Fibroblast of gingiva (primary cell): ENCODE results near the gene TREML2.

ENCODE experiments used
- DNase-seq: peaks from one replicate; pipeline ENCODE4 v3.0.0-alpha.2; 2011; ENCODE audit warnings: low read depth

Gene TREML2

DNA sequence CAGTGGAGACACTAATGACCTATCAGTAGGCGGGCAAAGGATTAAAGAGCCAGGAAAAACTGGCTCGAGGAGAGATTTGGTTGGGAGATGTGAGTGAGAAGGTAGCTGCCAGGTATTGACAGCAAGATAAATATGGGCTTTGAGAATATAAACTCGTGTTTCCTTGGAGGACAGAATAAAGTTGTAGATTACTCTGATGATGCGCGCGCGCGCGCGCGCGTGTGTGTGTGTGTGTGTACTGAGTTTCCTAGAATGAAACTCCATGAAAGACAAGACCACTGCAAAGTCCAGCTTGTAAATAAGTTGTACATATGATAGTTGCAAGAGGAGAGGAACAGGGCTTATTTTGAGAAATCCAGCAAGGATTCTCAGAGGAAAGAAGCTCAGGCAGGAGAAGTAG, 24.8 kb downstream of the TREML2 start:
- no peak for DNase-seq

DNA sequence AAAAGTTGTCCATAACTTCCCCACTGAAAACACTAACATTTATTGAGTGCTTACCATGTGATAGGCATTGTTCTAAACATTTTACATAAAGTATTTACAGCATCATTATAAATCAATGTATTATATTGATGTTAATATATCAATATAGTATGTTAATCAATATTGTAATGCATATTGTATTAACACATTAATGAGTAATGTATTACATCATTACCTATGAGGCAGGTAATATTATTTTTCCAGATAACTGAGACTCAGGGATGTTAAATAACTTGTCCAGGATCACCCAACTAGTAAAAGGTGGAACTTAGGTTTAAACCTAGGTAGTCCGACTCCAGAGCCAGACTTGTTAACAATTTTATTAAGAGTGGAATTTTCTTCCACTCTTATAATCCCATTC, 25.9 kb downstream of the TREML2 start:
- no peak for DNase-seq

DNA sequence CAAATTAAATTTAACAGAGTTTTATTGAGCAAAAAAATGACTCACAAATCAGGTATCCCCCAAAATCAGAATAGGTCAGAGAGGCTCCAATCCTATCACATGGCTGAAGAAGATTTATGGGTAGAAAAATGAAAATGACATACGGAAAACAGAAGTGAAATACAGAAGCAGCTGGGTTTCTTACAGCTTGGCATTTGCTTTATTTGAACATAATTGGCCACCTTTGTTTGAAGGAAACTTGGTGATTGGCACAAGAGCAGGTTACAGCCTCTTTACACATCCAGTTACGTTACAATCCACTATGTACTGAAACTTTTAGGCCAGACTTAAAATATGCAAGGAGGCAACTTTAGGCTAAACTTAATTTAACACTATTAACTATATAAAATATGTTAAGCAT, 26.3 kb downstream of the TREML2 start:
- no peak for DNase-seq

DNA sequence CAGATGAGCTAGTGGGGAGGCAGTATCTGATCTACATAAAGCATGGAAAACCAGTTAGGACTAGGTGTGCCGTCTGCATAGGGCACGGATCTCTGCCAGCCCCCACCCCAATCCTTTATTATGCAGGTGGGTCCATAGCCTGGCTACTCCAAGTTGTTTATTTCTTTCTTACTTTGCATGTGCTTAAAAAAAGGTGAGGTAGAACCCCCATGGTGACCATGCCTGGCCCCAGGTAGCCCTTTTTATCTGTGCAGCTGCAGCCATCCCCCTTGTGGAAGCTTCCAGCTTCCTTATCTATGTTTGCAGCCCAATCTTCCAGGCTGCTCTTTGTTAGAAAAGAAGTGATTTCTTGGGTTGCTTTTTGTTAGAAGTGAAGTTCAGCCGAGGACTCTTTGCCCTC, 29.0 kb downstream of the TREML2 start:
- DNase-seq: no peak

DNA sequence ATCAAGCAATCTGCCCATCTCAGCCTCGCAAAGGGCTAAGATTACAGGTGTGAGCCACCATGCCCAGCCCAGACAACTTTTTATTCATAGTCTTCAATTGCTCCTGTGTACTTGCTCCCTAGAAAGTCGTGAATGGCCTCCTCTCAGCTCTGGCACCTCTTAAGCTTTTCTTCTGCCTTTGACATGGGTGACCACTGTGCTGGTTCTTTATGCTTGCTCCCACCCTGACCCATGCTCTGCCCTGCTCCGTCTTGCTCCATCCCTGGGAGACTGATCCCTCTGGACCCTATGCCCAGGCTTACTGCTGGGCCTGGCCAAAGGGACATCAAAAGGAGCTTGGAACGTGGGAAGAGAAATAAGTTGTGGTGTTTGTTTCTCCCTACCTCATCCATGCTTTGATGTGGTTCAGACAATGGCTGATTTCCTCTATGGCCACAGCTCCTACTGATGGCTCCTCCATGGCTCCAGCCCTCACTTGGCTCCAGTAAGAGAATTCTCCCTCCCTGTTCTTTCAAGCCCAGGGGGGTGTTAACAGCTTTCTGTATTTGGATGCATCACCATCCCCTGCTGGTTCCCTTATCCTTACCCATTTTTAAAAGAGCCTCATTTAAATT, 30.3 kb downstream of the TREML2 start:
- DNase-seq: no peak

DNA sequence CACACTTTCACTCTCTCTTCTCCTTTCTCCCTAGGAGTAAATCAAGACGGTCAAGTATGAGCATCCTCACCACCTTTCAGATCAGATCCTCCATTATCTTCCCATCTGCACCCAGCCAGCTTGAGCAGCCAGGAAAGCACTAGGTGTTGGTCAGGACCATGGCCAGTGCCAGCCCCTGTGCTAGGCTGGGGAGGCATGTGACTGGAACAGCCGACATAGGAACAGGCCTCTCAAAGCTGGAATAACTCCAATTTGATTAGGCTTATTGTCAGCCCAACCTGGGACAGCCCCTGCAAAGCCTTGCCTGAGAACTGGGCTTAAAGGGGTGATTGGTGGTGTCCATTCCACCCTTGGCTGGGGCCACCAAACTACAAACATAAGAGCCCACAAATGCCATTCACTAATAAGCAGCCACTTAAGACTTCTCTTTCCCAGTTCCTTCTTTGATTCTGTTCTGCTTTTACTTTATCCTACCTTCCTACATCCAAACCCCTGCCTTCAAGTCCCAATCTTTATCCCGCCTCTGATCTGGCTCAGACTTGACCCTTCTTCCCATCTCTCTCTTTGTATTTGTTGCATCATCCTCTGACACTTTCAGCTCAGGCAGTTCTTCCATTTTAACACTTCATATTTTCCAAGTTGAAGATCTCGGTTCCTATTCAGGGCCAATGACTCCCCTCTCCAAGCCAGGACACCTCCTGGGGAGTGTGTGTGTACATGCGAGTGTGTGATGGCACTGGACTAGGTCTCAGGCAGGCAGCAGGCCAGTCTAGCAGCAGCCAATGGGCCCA, 33.6 kb downstream of the TREML2 start:
- no peak for DNase-seq

DNA sequence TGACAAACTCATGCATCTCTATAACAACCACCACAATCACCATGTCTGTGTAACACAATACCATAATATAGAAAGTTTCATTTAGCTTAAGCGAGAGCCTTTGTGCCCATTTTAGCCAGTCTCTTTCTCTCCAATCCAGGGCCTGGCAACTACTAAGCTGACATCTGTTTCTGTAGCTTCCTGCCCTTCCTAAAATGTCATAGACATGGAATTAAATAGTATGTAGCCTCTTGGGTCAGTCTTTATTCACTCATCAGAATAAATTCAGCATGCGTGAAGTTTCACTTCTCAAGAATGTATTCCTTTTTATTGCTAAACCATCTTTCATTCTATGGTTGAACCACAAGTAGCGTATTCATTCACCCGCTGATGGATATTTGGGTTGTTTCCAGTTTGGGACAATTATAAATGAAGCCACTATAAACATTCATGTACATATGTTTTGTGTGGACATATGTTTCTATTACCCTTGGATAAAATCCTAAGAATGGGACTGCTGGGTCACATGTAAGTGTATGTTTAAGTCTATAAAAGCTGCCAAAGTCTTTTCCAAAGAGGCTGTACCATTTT, 36.3 kb downstream of the TREML2 start:
- no peak for DNase-seq

DNA sequence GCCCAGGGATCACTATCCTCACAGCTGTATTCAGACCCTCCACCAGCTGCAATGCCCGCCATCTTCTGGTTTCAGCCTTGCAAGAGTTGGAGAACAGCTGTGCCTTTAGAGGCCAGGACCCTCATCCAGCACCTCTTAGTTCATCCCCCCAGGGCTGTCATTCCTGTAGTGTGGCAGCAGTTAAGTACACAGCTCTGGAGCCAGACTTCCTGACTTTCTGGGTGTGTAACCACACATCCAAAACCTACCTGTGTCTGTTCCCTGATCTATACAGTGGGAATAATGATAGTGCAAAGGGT, 37.6 kb downstream of the TREML2 start:
- DNase-seq: no peak

DNA sequence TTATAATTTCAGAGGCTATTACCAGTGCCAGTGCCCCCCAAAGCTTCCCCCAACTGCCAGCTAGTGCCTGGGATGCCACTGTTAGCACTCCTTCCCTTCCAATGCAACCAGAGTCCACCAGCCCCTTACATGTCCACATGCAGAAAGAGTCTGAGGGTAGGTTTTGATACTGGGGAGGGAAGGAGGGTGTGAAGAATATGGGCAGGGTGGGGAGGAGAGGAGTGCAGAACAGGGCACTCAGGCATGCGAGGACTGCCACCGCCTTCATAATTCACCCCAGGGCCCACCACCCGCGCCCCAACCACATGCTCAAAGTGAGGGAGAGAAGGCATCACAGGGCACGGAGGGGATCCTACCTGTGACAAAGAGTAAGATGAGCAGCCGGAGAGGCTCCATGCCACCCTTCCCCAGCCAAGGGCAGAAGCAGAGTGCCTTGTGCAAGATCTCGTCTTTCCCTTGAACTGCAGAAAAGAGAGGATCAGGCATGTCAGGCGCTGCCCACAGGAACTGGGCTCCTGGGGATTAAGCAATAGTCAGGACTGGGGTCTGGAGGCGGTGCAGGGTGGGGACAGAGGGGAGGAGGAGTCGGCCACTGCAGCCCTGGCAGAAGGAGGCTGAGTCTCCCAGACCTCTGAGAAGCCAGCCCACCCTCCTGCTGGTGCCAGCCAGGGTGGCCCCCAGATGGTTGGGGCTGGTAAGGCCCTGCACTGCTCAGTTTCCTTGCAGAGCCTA, 38.1 kb downstream of the TREML2 start, which contains the start of gene TREM2:
TREM2 (minus strand) TSS at position 430 of the 732 bp plus-strand sequence; CDS start at position 396, 34 bp downstream.
- no peak for DNase-seq

DNA sequence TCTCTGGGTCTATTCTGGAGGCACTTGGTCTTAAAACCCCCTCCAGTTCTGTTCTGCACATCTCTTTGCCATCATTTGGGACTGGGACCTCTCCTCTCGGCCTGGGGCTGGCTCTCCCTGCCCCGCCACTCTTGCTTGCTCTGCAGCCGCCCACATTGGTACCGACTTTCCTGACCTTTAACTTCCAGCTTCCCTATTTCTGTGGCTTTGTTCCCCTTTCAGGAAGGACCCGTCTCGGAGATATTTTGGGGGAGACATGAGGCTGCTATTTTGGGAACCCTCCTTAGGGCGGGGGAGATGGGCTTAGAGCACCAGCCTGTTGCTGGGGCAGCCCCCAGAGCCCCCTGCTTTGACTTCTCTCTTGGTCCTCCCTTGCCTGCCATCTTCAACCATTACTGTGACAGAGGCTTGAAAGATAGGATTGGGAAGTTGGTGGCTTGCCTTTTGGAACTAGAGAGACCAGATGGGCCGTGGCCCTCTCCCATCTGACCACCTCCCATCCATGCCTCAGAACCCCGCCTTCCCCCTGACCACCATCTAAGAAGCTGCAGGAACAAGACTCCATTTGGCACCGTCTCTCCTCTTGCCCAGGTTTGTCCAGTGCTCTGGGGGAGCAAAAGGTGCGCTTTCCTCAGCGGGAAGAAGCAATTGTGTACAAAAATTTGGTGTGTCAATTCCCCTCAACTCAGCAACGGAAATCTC, 38.9 kb downstream of the TREML2 start:
- DNase-seq: no peak

DNA sequence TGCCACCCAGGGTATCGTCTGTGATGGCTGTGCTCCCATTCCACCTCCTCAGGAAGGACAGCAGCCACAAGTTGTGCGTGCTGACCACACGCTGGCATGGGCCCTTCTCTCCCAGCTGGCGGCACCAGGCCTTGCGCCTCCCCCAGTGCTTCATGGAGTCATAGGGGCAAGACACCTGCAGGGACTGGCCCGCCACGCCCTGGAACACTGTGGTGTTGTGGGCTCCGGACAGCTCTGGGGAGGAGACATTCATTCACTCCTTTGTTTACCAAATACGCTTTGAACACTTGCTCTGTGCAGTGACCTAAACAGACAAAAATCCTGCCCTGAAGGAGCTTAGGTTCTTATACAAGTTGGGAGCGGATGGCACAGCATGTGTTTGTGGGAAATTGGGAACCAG, 39.6 kb downstream of the TREML2 start:
- no peak for DNase-seq

DNA sequence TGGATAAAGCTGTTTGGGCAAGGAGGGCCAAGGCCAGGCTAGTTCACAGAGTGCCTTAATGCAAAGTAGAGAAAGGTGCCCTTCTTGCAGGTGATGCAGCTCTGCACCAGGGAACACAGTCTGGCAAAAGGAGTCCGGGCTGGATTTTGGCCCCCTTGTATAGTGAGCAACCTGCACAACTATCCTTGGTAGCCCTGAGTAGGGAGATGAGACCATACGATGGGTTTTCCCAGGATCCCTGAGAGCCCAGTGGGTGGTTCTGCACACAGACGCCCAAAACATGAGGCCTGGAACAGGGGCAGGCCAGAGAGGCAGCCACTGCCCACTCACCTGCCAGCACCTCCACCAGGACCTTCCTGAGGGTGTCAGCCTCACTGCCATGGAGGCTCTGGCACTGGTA, 40.0 kb downstream of the TREML2 start:
- no peak for DNase-seq

DNA sequence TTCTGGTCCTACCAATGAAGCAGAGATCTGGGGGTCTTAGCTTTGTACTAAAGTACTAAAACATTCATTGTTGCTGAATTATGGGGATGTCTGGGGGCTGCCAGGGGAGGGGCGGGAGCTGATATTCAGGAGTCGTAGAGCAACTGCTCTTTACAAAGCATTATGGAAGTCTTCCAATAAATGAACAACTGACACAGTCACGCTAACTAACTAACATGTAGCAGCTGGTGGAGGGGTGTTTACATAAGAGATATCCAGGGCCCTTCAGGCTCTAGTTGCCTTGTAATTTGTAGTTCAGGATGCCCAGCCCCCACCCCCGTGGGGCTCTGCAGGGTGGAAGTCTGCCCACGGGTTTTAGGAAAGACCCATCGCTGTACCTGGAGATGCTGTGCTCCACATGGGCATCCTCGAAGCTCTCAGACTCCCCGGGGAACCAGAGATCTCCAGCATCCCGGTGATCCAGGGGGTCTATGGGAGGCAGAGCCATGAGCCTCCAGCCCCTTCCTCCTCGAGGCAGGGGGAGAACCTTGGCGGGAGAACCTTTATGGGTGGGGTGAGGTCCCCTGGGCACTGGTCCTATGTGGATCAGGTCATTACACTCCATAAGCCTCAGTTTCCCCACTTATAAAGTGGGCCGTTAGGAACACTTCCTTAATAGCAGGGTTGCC, 41.4 kb downstream of the TREML2 start:
- DNase-seq: no peak

DNA sequence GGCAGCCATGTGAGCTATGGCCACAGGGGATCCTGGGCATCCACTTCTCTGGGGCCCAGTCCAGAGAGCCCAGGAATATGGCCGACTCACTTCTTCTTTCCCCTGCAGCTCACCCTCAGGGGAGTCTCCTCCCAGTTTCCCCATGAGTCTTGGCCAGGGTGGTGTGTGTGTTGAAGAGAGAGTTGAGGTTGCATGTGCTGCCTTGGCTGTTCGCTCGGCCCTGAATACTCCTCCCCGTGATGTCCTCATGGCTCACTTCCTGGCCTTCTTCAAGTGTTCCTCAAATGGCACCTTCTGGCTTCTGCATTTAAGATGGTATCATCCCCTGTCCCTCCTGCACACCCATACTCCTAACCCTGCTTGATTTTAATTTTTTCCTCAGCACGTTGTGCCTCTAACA, 43.6 kb downstream of the TREML2 start:
- DNase-seq: no peak

DNA sequence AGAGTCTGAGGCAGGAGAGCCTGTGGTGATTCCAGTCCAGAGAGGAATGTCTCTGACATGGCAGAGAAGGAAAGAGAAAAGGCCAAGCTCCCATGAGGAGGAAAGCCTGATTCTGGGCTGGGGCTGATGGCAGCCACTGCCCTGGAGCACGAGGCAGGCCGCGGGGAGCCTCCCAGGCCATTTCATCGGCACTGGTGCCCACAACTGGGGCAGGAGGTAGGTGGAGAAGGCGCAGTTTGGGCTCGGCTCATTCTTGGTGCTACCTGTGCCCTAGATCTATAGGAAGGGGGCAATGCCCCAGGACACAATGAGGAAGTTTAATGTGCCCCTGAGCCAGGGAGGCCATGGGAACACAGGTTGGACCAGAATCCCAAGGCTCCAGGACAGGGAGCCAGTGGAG, 44.2 kb downstream of the TREML2 start:
- DNase-seq: no peak

DNA sequence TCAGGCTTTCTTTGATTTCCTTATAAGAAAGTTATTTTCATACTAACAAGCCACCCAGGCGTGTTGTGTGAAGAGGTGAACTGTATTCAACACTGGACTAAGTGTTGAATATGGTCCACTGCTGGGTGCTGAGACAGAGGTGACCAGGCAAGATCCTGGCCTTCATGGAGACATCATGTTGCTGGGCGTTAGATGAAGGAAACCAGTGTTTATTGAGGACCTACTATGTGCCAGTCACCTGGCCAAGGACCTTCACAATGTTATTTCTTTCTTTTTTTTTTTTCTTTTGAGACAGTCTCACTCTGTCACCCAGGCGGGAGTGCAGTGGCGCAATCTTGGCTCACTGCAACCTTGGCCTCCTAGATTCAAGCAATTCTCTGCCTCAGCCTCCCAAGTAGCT, 44.9 kb downstream of the TREML2 start:
- no peak for DNase-seq

DNA sequence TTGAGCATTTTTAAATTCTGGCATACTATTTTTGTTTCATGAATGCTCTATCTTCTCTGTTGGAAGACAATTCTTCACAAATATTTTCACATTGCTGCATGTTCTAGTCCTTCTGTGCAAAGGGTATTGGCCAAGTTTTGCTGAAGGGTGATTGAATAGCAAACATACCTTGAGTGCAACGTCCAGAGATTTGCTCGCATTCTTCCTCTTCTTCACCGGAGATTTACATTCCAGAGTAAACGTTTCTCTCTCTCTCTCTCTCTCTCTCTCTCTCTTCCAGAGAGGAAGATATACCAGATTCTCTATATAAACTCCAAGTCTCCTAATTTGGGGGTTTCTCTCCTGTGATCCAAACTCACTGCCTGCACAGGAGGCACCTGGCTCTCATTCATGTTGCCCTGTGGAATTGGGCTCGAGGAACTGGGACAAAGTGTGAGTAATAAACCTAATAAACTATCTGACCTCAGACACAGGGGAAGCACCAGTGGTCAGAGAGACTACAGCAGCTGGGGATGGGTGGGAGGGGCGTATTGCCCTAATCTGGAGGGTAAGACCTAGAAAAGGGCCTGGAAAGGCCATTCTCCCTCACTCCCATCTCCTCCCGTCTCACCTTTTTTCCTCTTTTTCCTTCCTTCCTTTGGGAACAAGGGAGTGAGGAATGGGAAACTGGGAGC, 45.7 kb downstream of the TREML2 start:
- DNase-seq: no peak

DNA sequence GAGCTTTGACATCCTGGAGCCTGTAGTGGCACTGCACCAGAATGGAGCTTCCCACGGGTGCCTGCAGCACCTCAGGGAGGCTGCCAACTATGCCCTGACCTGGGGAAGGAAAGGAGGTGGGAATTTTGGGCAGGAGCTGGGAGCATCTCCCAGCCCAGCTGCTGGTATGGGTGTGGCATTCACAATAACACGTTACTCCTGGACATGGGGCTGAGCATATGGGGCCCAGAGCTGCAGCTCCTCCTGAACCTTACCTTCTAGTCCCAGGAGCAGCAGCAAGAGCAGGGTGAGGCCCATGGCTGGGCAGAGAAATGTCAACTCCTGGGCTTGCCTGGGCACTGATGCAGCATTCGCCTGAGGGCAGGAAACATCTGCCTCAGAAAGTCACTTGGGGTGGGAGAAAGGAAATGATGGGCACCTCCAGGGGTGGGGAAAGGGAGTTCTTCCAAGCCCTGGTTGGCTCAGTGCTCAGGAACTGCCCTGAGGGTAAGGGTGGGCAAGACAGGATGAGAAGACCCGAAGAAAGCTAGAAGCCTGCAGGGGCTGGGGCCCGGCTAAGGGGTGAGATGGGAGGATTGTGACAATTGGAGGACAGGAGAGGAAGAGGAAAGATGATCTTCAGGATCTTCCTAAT, 46.8 kb downstream of the TREML2 start, which contains the start of gene TREML1:
TREML1 (minus strand) TSS at position 356 of the 634 bp plus-strand sequence; CDS start at position 297, 59 bp downstream.
- no peak for DNase-seq

DNA sequence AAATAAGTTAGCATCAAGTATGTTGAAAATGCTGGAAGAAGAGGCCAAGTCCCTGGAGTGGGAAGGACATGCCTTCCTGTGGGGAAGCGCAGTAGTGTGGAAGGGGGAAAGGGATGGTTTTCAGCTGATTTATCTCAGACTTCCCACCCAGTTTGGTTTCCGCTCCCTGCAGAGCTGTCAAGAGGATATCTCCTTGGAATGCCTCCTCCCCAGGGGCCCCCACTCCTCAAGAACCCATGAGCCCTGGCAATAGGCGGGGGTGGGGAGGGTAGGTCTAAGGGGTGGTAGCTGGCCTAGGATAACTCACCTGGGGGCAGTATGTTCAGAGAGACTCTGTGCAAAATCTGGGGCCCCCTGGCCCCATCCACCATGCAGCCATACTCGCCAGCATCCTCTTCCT, 47.5 kb downstream of the TREML2 start:
- no peak for DNase-seq

DNA sequence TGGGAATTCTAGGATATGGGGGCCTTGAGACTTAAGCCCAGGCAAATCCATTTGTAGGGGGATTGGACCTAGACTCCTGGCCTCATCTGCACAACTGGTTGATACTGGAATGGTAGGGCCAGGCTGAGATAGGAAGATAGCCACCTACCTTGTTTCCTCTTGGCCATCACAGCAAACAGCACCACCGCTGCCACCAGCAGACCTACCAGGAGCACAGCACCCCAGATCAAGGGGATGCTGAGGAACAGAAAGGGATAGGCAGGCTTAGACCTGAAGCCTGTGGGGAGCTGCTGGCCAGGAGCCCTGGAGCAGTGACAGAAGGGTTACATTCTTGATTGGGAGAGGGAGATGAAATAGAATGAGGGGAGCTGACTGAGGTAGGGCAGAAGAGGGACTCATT, 50.3 kb downstream of the TREML2 start:
- no peak for DNase-seq

DNA sequence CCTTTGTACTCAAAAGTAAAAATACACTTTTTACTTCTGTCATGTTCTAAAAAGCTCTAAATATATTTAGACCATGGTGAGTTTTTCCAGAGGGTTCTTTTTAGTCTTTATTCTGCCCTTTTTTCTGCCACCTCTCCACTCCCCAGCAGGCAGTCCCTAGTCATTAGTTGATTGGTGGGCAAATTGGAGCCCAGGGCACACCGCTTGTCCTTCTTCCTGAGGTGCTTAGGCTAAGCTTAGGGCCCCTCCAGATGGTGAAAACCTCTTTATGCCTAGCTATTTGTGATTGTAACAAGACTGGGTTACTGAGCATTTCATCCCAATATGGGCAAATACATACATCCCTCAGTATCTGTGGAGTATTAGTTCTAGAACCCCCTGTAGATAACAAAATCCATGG, 53.0 kb downstream of the TREML2 start:
- DNase-seq: no peak
